ENCODE measurements around the gene CAMK4.
"Not testable (repeated sequence)": the region's sequence is repeated elsewhere in the genome, so short reads cannot be mapped to it uniquely, and the experiment has no call there.

CAMK4 gene

DNA sequence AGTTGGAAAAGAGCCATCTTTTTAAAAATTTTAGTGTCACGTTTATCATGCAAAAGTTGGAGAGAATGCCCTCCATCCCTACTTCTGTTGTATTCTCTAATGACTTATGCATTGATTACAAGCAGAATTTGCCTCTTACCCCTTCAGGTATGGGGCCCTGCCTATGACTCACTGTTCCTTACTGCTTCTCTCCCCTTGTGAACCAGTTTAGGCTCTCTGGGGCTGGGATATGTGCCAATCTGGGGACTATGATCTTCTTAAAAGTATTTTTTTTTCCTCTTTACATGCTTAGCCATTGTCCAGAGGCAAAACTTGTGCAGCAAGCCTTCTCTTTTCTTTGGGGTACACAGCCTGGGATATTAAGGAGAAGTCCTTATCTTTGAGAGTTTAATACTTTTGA, 37.4 kb downstream of the CAMK4 start:
- DNase-seq: no peak

GRCh38 chr5:111262153-111262552, 38.0 kb downstream of the CAMK4 start:
- no peak for DNase-seq

DNA sequence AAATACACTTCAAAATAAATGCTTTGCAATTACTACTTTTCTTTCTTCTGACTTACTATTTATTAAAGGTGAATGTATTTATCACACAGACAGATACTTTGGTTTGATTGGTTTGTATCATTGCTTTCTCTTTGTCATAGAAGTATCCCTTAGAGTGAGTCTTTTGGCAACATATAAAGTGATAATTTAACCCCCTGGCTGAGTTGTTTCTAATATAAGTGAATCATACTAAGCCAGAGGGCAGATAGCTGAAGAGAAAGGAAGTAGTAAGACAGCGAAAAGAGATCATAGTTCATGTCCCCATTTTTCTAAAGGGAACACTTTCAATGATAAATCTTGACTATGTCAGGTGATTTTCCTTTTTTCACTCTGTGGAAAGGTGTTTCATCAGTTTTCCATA, 38.6 kb downstream of the CAMK4 start:
- DNase-seq: no peak

DNA sequence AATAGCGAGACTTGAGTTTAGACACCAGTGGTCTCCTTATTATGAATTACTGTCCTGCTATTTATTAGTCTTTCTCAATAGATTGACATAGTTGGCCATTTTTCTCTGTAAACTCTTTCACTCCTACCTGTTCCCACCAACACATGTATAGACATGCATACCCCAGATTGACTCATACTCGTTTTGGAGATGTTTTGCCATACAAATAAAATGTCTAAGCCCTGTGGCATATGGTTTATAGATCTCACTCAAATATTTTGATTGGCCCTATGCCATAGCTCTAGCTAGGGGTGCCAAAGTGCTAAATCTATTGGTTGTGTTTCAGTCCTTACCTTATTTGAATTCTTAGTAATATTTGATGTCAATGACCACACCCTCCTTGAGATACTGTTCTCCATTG, 42.3 kb downstream of the CAMK4 start:
- no peak for DNase-seq

DNA sequence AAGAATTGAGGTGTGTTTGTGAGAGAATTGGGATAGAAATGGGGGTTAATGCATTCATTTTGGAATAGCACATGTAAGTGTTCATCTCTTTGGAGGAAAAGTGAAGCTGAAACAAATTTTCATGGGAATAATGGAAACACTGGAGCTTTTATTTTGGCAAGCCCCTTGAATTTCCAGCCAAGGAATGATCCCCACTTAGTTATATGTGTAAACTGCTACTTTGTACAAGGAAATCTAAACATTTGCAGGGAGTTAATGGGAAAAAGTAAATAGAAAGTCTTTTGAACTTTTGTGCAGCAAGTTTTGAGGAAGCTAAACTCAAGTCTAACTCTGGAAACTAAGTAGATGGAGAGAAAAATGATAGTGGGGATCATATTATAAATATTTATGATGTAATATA, 44.1 kb downstream of the CAMK4 start:
- no peak for DNase-seq

GRCh38 chr5:111271885-111272284, 47.7 kb downstream of the CAMK4 start:
- no peak for DNase-seq

DNA sequence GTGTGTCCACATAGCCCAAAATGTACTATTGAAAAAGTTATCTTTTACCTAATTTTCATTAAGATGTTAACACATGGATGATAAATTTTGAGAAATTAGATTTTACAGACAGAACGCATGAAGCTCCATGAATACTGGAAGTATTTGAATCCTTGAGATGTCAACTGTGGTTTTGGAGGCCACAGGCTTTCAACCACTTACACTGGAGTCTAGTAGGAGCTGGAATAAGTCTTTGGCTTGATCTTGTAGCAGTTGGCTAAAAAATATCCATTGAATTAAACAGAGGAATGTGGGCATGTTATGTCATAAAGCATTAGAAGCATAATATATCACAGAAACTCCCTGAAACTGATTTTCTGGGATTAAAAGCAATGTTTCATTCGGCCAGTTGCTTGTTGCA, 52.9 kb downstream of the CAMK4 start:
- DNase-seq: no peak

DNA sequence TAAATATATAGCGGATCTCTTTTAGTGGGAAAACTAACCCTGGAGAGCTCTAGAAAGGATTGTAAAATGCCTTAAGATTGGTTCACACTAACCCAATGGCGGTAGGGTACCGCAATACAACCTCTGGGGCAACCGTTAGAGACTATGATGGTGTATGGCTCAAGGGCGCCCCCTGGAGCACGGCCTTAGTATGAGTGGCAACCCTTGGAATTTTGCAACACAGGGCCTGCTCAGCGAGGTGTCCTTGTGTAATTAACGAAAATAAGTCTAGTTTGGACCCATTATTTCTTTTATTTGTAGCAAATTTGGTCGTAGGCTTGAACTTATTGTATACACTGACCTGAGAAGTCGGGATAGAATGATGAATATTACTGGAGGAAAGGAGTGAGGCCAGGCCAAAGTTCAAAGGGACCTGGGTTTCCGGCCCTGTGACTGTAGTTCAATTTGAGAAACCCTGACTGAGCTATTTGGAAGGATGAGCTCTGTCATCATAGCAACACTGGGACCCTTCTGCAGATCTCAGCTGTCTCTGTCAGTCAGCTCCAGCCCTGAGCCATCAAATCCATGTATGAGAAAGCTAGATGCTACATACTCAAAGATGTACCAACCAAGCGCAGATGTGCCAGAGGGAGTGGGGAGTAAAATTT, 54.8 kb downstream of the CAMK4 start:
- DNase-seq: peak in 1 of 2 donors; percentile 14

DNA sequence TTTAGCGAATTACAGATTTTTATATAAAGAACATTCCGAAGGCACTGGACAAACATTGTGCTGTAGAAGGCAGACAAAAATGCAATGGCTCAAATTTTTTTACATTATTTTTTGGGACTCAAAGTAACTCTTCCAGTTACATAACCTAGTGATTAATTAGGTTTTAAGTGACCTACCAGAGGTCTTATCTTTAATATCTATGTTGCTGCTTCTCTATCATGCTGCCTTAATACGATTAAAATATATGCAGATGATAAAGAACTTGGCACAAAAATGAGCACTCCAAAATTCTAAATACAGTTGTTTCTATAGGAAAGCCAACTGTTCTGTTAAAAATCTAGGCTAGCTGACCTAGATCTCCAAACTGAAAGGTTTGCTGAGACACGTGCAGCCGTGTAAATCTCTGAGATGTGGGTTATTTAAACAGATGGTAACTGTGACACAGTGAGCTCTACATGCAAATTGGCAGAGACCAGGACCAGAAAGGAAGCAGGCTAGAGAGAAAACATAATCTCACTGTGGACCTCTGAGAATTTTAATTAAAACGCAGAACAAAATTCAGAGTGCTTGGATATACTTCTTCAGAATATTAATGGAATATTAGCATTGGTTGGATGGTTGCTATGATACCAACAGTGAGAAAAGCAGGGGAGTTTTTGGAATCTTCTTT, 56.2 kb downstream of the CAMK4 start:
- peak; percentile 4 to 46 for DNase-seq

GRCh38 chr5:111282798-111283197, 58.6 kb downstream of the CAMK4 start:
- DNase-seq: no peak

- no peak for DNase-seq
These were observed 60.6 kb downstream of the CAMK4 start for GRCh38 chr5:111284825-111285224.

- DNase-seq: no peak
These were observed 70.4 kb downstream of the CAMK4 start for GRCh38 chr5:111294551-111294950.

GRCh38 chr5:111295649-111296048, 71.5 kb downstream of the CAMK4 start:
- DNase-seq: no peak

DNA sequence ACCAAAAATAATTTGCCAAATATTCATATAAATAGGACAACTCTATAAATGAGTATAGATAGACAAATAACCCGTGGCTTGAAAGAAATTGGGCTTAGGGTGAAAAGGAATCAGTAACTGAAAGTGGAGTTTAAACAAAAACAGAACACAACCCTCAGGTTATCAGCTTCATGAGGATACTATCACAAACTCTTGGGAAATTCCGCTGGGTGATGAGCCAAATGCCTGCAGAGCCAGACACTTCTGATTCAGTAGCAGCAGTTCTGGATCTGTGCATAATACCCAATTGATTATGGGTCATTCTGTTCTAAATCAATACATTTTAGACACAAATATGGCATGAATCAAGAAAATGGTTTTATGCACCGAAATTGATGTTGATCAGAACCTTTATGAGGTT, 72.4 kb downstream of the CAMK4 start:
- DNase-seq: no peak

DNA sequence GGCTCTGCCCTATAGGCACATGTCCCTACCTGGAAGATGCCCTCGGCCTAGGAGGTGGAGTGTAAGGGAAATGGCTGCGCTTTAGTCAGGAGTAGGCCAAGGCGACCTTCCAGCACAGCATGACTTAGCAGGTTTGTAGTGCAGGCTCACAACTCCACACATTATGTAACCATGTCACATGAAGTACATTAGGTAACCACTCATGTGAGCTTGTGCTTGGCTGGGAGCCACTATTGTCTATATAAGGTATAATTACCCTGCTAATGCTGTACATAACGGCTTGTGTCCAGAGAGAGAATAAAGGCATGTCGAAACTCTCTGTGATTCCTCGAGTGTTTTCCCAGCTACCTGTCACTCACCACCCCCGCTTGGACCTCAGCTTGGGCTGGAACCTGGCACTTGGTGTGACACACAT, 74.9 kb downstream of the CAMK4 start:
- no peak for DNase-seq

GRCh38 chr5:111299831-111300432, 75.7 kb downstream of the CAMK4 start:
- DNase-seq: no peak

DNA sequence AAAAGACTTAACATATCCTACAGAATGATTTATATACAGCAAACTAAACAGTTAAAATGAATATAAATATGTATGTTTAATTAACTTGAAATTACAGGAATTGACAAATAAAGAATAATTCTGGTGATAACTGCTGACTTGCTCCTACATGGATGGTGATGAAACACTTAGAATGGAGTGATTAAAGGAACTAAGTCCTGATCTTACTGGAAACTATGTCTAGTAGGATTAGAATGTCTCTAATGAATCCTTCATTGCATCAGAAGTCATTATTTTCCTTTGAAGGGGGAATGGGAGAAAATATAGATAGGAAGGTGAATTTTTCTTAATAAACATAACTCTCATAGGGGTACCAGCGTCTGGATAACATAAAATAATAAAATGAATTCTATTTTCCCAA, 77.1 kb downstream of the CAMK4 start:
- DNase-seq: no peak

- DNase-seq: not testable (repeated sequence)
These were observed 77.9 kb downstream of the CAMK4 start for GRCh38 chr5:111302043-111302442.

DNA sequence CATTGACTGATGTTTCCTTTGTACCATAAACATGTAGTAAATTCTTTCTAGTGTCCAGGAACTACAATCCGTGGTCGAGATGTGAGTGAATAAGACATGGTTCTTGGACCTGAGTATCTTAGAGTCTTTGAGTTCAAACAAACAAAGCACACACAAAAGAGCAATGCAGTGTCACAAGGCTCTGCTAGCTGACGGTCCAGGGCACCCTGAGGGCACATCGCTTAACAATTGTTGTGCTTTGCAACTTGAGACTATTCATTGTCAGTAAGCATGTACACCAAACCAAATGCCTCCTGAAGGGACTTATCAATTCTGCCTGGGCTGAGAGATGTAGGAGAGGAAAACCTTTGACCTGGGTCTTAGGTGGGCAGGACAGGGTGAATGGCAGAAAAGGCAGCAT, 84.8 kb downstream of the CAMK4 start:
- no peak for DNase-seq

GRCh38 chr5:111309384-111309783, 85.2 kb downstream of the CAMK4 start:
- no peak for DNase-seq

DNA sequence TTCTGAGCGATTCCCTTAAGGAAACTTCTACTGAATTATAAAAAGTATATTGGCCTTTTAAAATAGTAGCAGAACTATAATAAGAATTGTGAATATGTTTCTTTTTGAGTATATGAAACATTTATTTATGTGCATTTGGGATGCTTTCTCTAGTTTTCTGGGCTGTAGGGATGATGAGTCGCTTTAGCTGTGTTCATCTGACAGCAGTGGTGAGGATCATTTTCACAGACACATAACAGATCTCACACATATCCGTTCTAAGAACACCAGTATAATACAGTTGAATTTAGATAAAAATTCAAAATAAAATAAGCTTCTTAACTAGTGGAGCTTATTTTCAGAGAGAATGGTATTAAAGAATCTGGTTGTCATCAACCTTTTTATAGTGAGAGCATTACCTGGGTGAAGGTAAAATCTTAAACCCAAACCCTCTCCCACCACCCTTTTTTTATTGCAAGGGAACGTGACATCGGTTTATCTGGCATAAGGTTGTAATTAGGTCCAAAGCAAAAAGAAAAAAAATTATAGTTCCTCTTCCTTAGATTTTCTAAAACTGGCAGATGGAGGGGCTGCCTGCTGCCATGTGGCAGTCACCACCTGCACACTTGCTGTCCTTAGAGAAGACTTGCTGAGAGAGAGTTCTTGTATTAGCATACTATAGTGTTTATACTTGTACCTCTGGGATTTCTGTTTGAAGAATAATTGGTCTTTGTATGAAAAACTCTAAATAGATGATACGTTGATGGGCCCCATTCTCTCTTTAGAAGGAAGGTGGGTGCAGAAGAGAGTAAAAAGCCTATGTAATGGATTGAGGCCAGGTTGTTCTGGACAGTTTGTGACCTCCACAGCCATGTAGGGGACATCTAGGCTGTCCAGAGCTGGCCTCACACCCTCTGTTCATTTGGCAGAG, 86.8 kb downstream of the CAMK4 start:
- no peak for DNase-seq

DNA sequence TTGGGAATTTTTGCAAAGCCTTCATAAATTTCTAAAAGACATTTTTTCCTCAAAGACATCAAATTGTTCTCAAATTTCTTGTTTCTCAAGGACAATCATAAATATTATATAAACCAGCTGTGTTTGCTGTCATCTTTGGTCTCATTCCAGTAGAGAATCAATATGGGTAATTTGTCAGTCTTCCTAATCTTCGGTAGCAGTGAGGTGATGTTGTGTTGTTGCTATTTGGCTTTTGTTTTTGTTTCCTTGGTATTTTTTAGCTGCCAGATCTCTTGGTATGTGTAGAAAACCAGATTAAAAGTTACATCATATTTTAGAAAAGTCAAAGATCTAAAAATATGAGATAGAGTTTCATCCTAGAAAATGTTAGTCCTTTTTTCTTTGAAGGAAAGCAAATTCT, 87.5 kb downstream of the CAMK4 start:
- no peak for DNase-seq

DNA sequence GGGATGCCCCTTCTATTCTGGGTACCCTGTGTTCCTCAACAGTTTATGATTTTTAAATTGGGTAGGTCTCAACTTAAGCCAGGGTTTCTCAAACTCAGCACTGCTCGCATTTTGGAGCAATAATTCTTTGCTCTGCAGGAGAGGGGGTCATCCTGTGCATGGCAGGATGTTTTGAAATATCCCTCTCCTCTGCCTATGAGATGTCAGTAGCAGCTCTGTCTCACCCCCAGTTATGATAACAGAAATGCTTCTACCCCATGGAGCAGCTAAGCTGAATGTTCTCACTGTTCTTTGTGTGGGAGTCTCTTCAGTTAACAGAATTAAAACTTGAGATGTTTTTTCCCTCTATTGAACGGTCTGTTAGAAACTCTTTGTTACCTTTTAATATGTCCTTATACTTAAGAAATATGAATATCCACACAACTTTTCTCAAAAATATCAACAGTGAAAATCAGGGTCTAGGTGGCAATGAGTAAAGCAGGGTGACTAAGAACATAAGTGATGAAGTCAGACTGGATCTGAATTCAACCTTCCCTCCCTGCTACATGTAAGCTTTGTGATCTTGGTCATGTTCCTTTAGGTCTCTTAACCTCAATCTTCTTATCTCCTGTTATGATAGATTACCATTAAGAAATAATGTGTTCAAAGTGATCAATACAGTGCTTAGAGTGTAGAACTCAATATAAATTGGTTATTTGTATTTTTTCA, 89.0 kb downstream of the CAMK4 start:
- DNase-seq: no peak
